IPS-15b (cell line): Measurements from ENCODE around the gene OR6S1.
A peak's percentile ranks its signal among the peaks of the same experiment; 100 is the strongest.
"Not testable (repeated sequence)": the region's sequence is repeated elsewhere in the genome, so short reads cannot be mapped to it uniquely, and the experiment has no call there.

Experiments used
- H3K27me3 ChIP-seq: one replicate; pipeline ENCODE4 v1.6.1; 2013; ENCODE audit warnings: low read length; ENCODE audit not compliant: control insufficient read depth, insufficient read depth
- H3K36me3 ChIP-seq: one replicate; pipeline ENCODE4 v1.6.1; 2013; ENCODE audit warnings: low read length; ENCODE audit not compliant: control insufficient read depth, insufficient read depth
- H3K4me1 ChIP-seq: one replicate; pipeline ENCODE4 v1.6.1; 2013; ENCODE audit warnings: mild to moderate bottlenecking, low read length; ENCODE audit not compliant: control insufficient read depth, insufficient read depth
- H3K4me3 ChIP-seq: one replicate; pipeline ENCODE4 v1.5.1; 2013; ENCODE audit warnings: low read depth, low read length
- H3K9ac ChIP-seq: one replicate; pipeline ENCODE4 v1.6.1; 2013; ENCODE audit warnings: low read depth, mild to moderate bottlenecking, low read length
- H3K9me3 ChIP-seq: one replicate; pipeline ENCODE4 v1.6.1; 2013; ENCODE audit warnings: mild to moderate bottlenecking, low read length; ENCODE audit not compliant: control insufficient read depth, insufficient read depth

Gene OR6S1

GRCh38 chr14:20624495-20625070 lies 16.9 kb downstream of the OR6S1 start:
- Histone ChIP-seq H3K4me1 (peaks cover 10% of the 10 kb centered on the region), H3K9ac (no peak overlapping the region), H3K9me3 (no peaks in the 10 kb centered on the region), H3K27me3 (peaks cover 55% of the 10 kb centered on the region), H3K36me3 (no peaks in the 10 kb centered on the region), H3K4me3 (peak overlapping the region; percentile 73)

GRCh38 chr14:20623798-20624197 lies 17.7 kb downstream of the OR6S1 start:
- peaks cover 10% of the 10 kb centered on the region for H3K4me1 ChIP-seq
- peaks cover 48% of the 10 kb centered on the region for H3K27me3 ChIP-seq
- H3K9ac ChIP-seq = no peak overlapping the region
- H3K9me3 ChIP-seq = no peaks in the 10 kb centered on the region
- H3K4me3 ChIP-seq = peak overlapping the region; percentile 73
- no peaks in the 10 kb centered on the region for H3K36me3 ChIP-seq

- Histone ChIP-seq H3K9me3 (no peaks in the 10 kb centered on the region), H3K36me3 (no peaks in the 10 kb centered on the region), H3K4me3 (peak overlapping the region; percentile 70), H3K27me3 (peaks cover 38% of the 10 kb centered on the region), H3K4me1 (peaks cover 5% of the 10 kb centered on the region), H3K9ac (peak overlapping the region; percentile 50)
Observed at GRCh38 chr14:20622816-20623291, 18.6 kb downstream of the OR6S1 start.

- Histone ChIP-seq H3K27me3 (peaks cover 20% of the 10 kb centered on the region), H3K9ac (no peak overlapping the region), H3K36me3 (no peaks in the 10 kb centered on the region), H3K4me3 (no peak overlapping the region), H3K9me3 (no peaks in the 10 kb centered on the region), H3K4me1 (no peaks in the 10 kb centered on the region)
Observed at GRCh38 chr14:20620798-20621478, 20.6 kb downstream of the OR6S1 start.

- not testable (repeated sequence) for H3K4me1 ChIP-seq, H3K36me3 ChIP-seq, H3K9ac ChIP-seq, H3K9me3 ChIP-seq, H3K4me3 ChIP-seq
- H3K27me3 ChIP-seq = peaks cover 20% of the 10 kb centered on the region
Observed at GRCh38 chr14:20619688-20620087, 21.8 kb downstream of the OR6S1 start.

- H3K4me1 ChIP-seq = peaks cover 3% of the 10 kb centered on the region
- no peaks in the 10 kb centered on the region for H3K36me3 ChIP-seq
- H3K9ac ChIP-seq = no peak overlapping the region
- peaks cover 15% of the 10 kb centered on the region for H3K27me3 ChIP-seq
- no peaks in the 10 kb centered on the region for H3K9me3 ChIP-seq
- no peak overlapping the region for H3K4me3 ChIP-seq
Observed at GRCh38 chr14:20618271-20618749, 23.2 kb downstream of the OR6S1 start.

- H3K4me3 ChIP-seq = no peak overlapping the region
- no peaks in the 10 kb centered on the region for H3K36me3 ChIP-seq
- no peak overlapping the region for H3K9ac ChIP-seq
- peaks cover 8% of the 10 kb centered on the region for H3K4me1 ChIP-seq
- H3K9me3 ChIP-seq = no peaks in the 10 kb centered on the region
- H3K27me3 ChIP-seq = peaks cover 6% of the 10 kb centered on the region
Observed at GRCh38 chr14:20617138-20618003, 24.1 kb downstream of the OR6S1 start.

- H3K9me3 ChIP-seq = no peaks in the 10 kb centered on the region
- H3K9ac ChIP-seq = no peak overlapping the region
- peaks cover 9% of the 10 kb centered on the region for H3K27me3 ChIP-seq
- H3K4me1 ChIP-seq = peaks cover 8% of the 10 kb centered on the region
- H3K4me3 ChIP-seq = no peak overlapping the region
- no peaks in the 10 kb centered on the region for H3K36me3 ChIP-seq
Observed at GRCh38 chr14:20615996-20616395, 25.5 kb downstream of the OR6S1 start.

- Histone ChIP-seq H3K4me1 (peaks cover 8% of the 10 kb centered on the region), H3K36me3 (no peaks in the 10 kb centered on the region), H3K9ac (peak overlapping the region; percentile 68), H3K4me3 (peak overlapping the region; percentile 98), H3K27me3 (peaks cover 15% of the 10 kb centered on the region), H3K9me3 (no peaks in the 10 kb centered on the region)
Observed at GRCh38 chr14:20614038-20614840, 27.3 kb downstream of the OR6S1 start.

GRCh38 chr14:20613094-20614037 lies 28.1 kb downstream of the OR6S1 start:
- Histone ChIP-seq H3K27me3 (peaks cover 15% of the 10 kb centered on the region), H3K4me3 (peak overlapping the region; percentile 98), H3K4me1 (peaks cover 8% of the 10 kb centered on the region), H3K9me3 (no peaks in the 10 kb centered on the region), H3K36me3 (no peaks in the 10 kb centered on the region), H3K9ac (peak overlapping the region; percentile 68)
